HG02973 (cell line): ENCODE data around the gene GADD45GIP1.

Experiments
- ATAC-seq: cut with Tn5 transposase; IDR thresholded peaks from one replicate; pipeline ENCODE4 v1.9.1; 2021; ENCODE audit warnings: moderate library complexity; ENCODE audit not compliant: unreplicated experiment

Gene GADD45GIP1

DNA sequence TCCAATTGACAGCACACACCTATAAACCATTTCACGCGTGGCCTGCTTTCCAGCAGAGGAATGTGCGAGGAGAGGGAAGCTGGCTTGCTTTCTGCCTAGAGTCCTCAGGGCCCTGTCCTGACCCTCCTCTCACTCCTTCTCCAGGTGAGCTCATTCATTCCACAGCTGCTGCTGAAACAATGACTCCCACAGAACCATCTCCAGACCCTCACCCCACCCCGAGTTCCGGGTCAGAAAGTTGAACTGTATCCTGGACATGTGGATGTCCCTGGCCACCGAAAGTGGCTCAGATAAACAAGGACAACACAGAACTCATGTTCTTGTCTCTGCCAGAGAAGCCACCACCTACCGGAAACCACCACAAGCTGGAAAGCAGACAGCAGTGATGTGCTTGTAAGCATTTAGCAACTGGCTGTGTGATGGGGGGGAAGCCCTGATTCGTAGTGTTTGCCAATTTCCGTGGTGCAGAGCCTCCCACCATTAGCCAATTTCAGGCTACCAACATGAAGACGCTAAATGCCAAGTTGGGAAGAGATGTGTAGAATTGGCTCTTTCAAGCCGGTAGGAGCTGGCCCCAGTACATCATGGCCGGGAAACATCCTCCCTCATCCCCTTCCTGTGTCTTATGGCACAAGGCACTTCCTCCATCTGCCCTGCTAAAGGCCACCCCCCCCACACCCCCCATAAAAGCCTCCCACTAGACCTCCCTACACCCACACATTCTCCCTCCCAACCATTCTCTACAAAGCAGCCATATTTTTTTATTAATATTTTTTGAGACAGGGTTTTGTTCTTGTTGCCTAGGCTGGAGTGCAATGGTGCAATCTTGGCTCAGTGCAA, 43.0 kb downstream of the GADD45GIP1 start:
- no peak for ATAC-seq

DNA sequence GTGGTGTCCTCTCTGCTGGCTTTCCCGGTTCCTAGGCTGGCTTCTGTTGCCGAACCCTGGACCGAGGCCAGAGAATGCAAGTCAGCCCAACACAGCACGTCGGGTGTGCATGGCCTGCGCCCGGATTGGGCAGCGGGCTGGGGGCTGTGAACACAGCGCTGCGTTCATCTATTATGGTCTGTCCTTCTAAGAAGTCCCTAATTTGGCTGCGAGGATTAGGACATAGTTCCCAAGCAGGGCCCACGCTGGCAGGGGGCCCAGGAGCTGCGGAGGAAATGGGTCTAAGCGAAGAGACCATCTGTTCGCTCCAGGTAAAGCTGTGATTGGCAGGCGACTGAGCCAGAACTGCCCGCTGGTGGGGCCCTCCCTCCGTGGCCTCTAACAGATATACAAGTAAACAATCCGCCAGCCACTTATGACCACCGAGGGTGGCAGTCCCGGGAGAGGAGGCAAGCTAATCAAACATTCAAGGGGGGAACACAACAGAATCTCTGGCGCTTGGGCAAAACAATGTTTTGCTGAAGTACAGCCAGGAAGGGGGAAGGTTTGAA, 43.9 kb downstream of the GADD45GIP1 start:
- no peak for ATAC-seq

DNA sequence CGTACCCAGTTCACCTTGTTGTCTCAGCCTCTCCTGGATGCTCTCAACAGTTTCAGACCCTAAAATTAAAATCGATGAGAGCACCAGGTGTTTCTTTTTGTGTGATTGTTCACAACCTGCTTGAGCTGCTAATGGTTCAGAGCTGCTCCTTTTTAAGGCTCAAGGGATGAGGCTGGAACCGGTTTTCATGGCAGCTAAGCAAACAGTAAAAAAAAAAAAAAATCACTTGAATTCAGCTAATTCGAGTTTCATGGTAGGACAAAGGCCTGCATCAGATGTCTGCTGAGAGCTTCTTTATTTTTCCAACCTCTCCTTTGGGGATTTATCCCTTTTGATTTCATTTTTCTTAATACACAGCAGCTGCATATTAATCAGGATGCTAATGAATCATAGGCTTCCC, 44.5 kb downstream of the GADD45GIP1 start:
- no peak for ATAC-seq

- ATAC-seq, result no peak
Measured at GRCh38 chr19:12907166-12907565, 49.9 kb downstream of the GADD45GIP1 start.
